IMR-90 (cell line): ENCODE data around the gene SPIN1. TPM values are rescaled to one million over a fixed set of nuclear protein-coding genes. Genes with fewer than 3 reads are reported as not detected.

ENCODE experiments used
- ATAC-seq: fragments of 200-7000 bp; cut with Tn5 transposase; 2 replicates; pipeline ENCODE4 v1.9.1; 2020; ENCODE audit warnings: low read depth, mild to moderate bottlenecking, moderate library complexity
- BruUV-seq: library from RNA; stranded (reverse); fragments of 400-500 nt; replicated peaks from 2 replicates; lab custom pipeline; 2021; lab: Mats Ljungman, UMichigan
- CTCF ChIA-PET: fragments of 300-600 bp; formaldehyde crosslinking; extraction: SDS; loops from one replicate; lab custom pipeline; 2021; ENCODE audit warnings: antibody characterized with exemption; lab: Yijun Ruan, JAX
- POLR2A ChIA-PET: fragments of 300-600 bp; sonication (Branson Sonifier 250); formaldehyde crosslinking; loops from one replicate; lab custom pipeline; 2022; ENCODE audit warnings: antibody characterized with exemption; ENCODE audit not compliant: unreplicated experiment; lab: Charles Lee
- DNase-seq: peaks from one replicate; pipeline ENCODE4 v3.0.0; 2013
- H2AFZ ChIP-seq: replicated peaks from 2 replicates; pipeline ENCODE3; 2013; ENCODE audit warnings: low read length, mild to moderate bottlenecking; ENCODE audit not compliant: poor library complexity
- H2AK5ac ChIP-seq: 2 replicates; pipeline ENCODE4 v1.6.1; 2013; ENCODE audit warnings: low read depth, low read length, inconsistent platforms
- H2AK9ac ChIP-seq: replicated peaks from 2 replicates; pipeline ENCODE3; 2013; ENCODE audit warnings: mild to moderate bottlenecking, low read depth, low read length, moderate library complexity; ENCODE audit not compliant: poor library complexity
- H2BK120ac ChIP-seq: 2 replicates; pipeline ENCODE4 v1.6.1; 2013; ENCODE audit warnings: low read depth, low read length, inconsistent platforms
- H2BK15ac ChIP-seq: 3 replicates; pipeline ENCODE4 v1.6.1; 2013; ENCODE audit warnings: low read depth, low read length, inconsistent platforms
- H2BK20ac ChIP-seq: 2 replicates; pipeline ENCODE4 v1.6.1; 2013; ENCODE audit warnings: low read depth, mild to moderate bottlenecking, inconsistent platforms, low read length, moderate library complexity
- H2BK5ac ChIP-seq: 2 replicates; pipeline ENCODE4 v1.6.1; 2013; ENCODE audit warnings: mild to moderate bottlenecking, low read depth, low read length, inconsistent platforms; ENCODE audit not compliant: poor library complexity, severe bottlenecking
- H3K14ac ChIP-seq: replicated peaks from 2 replicates; pipeline ENCODE4 v1.6.1; 2013; ENCODE audit warnings: low read depth, low read length, inconsistent platforms
- H3K18ac ChIP-seq: 2 replicates; pipeline ENCODE4 v1.6.1; 2013; ENCODE audit warnings: low read depth, low read length, control low read depth
- H3K23ac ChIP-seq: 2 replicates; pipeline ENCODE4 v1.6.1; 2013; ENCODE audit warnings: low read depth, low read length, inconsistent platforms
- H3K27ac ChIP-seq: 2 replicates; pipeline ENCODE4 v1.5.1; 2013; ENCODE audit warnings: mild to moderate bottlenecking, control low read depth, low read length; ENCODE audit not compliant: insufficient read depth
- H3K27me3 ChIP-seq: 2 replicates; pipeline ENCODE4 v1.6.1; 2013; ENCODE audit warnings: low read length; ENCODE audit not compliant: control insufficient read depth, insufficient read depth
- H3K36me3 ChIP-seq: 2 replicates; pipeline ENCODE4 v1.6.1; 2013; ENCODE audit warnings: low read length, mixed read lengths; ENCODE audit not compliant: control insufficient read depth, insufficient read depth
- H3K4ac ChIP-seq: 2 replicates; pipeline ENCODE4 v1.6.1; 2013; ENCODE audit warnings: low read depth, low read length, inconsistent platforms
- H3K4me1 ChIP-seq: 2 replicates; pipeline ENCODE4 v1.6.1; 2013; ENCODE audit warnings: low read length, mixed read lengths; ENCODE audit not compliant: control insufficient read depth, insufficient read depth
- H3K4me2 ChIP-seq: 2 replicates; pipeline ENCODE4 v1.6.1; 2013; ENCODE audit warnings: low read depth, mild to moderate bottlenecking, control low read depth, low read length, moderate library complexity
- H3K4me3 ChIP-seq: 2 replicates; pipeline ENCODE4 v1.5.1; 2013; ENCODE audit warnings: low read depth, mild to moderate bottlenecking, control low read depth, low read length, moderate library complexity; ENCODE audit not compliant: insufficient read depth
- H3K56ac ChIP-seq: 2 replicates; pipeline ENCODE4 v1.6.1; 2013; ENCODE audit warnings: low read length, inconsistent platforms; ENCODE audit not compliant: insufficient read depth; ENCODE audit errors: extremely low read depth
- H3K79me1 ChIP-seq, 2 experiments: 2 replicates each; pipeline ENCODE4 v1.6.1; 2013; ENCODE audit warnings: low read length in 2 of 2, inconsistent platforms in 1 of 2, low read depth in 1 of 2
- H3K9ac ChIP-seq: 2 replicates; pipeline ENCODE4 v1.6.1; 2013; ENCODE audit warnings: low read depth, low read length, control low read depth
- H3K9me1 ChIP-seq: 2 replicates; pipeline ENCODE4 v1.6.1; 2013; ENCODE audit warnings: low read length, inconsistent platforms; ENCODE audit not compliant: insufficient read depth
- H3K9me3 ChIP-seq: 2 replicates; pipeline ENCODE4 v1.6.1; 2013; ENCODE audit warnings: low read length; ENCODE audit not compliant: control insufficient read depth, insufficient read depth
- H4K20me1 ChIP-seq: 2 replicates; pipeline ENCODE4 v1.6.1; 2013; ENCODE audit warnings: low read length, inconsistent platforms; ENCODE audit not compliant: insufficient read depth
- H4K5ac ChIP-seq: 2 replicates; pipeline ENCODE4 v1.6.1; 2013; ENCODE audit warnings: mild to moderate bottlenecking, low read depth, low read length, control low read depth
- H4K8ac ChIP-seq, 2 experiments: 2 replicates each; pipeline ENCODE4 v1.6.1; 2013; ENCODE audit warnings: low read depth in 2 of 2, low read length in 2 of 2, control low read depth in 1 of 2, inconsistent platforms in 1 of 2
- H4K91ac ChIP-seq: 2 replicates; pipeline ENCODE4 v1.6.1; 2013; ENCODE audit warnings: low read depth, low read length, inconsistent platforms; ENCODE audit not compliant: insufficient read depth
- BHLHE40 ChIP-seq: fragments of 150-350 bp; IDR thresholded peaks from 2 replicates; pipeline ENCODE4 v1.6.1; 2016; ENCODE audit warnings: mild to moderate bottlenecking, low read depth, low read length
- CEBPB ChIP-seq: IDR thresholded peaks from 2 replicates; pipeline ENCODE4 v1.6.1; 2012; ENCODE audit warnings: low read depth, low read length, improper control_type of control experiment
- CHD1 ChIP-seq: IDR thresholded peaks from 2 replicates; pipeline ENCODE4 v1.6.1; 2012; ENCODE audit warnings: low read depth, low read length, improper control_type of control experiment
- CTCF ChIP-seq: conservative IDR thresholded peaks from 2 replicates; pipeline ENCODE4 v1.5.1; 2012; ENCODE audit warnings: mild to moderate bottlenecking, low read depth, low read length, improper control_type of control experiment
- ELK1 ChIP-seq: fragments of 150-350 bp; IDR thresholded peaks from 2 replicates; pipeline ENCODE4 v1.6.1; 2016; ENCODE audit warnings: low read depth, mild to moderate bottlenecking, low read length, moderate library complexity, borderline replicate concordance
- FOS ChIP-seq: fragments of 150-350 bp; IDR thresholded peaks from 2 replicates; pipeline ENCODE4 v1.6.1; 2016; ENCODE audit warnings: low read depth, low read length
- MAFK ChIP-seq: IDR thresholded peaks from 2 replicates; pipeline ENCODE4 v1.6.1; 2012; ENCODE audit warnings: low read depth, low read length, improper control_type of control experiment
- MAZ ChIP-seq: IDR thresholded peaks from 2 replicates; pipeline ENCODE4 v1.6.1; 2012; ENCODE audit warnings: low read depth, mild to moderate bottlenecking, low read length, improper control_type of control experiment, moderate library complexity, borderline replicate concordance
- MXI1 ChIP-seq: IDR thresholded peaks from 2 replicates; pipeline ENCODE4 v1.6.1; 2012; ENCODE audit warnings: low read depth, mild to moderate bottlenecking, low read length, moderate library complexity, borderline replicate concordance
- NFE2L2 ChIP-seq: fragments of 150-350 bp; IDR thresholded peaks from 2 replicates; pipeline ENCODE4 v1.6.1; 2016; ENCODE audit warnings: low read depth, mild to moderate bottlenecking, low read length
- POLR2A ChIP-seq: IDR thresholded peaks from 2 replicates; pipeline ENCODE4 v1.6.1; 2012; ENCODE audit warnings: mild to moderate bottlenecking, low read depth, low read length
- RAD21 ChIP-seq: IDR thresholded peaks from 2 replicates; pipeline ENCODE4 v1.6.1; 2012; ENCODE audit warnings: low read length, improper control_type of control experiment
- RCOR1 ChIP-seq: IDR thresholded peaks from 2 replicates; pipeline ENCODE4 v1.6.1; 2012; ENCODE audit warnings: mild to moderate bottlenecking, low read length, improper control_type of control experiment; ENCODE audit not compliant: insufficient replicate concordance
- RFX5 ChIP-seq: IDR thresholded peaks from 2 replicates; pipeline ENCODE4 v1.8.0; 2012; ENCODE audit warnings: low read depth, mild to moderate bottlenecking, low read length, moderate library complexity
- SMC3 ChIP-seq: fragments of 150-350 bp; IDR thresholded peaks from 2 replicates; pipeline ENCODE4 v1.6.1; 2016; ENCODE audit warnings: low read depth, mild to moderate bottlenecking, antibody characterized with exemption, low read length, moderate library complexity
- USF2 ChIP-seq: fragments of 150-350 bp; IDR thresholded peaks from 2 replicates; pipeline ENCODE4 v1.6.1; 2017; ENCODE audit warnings: mild to moderate bottlenecking, antibody characterized with exemption, low read length, low read depth
- WGBS, 2 experiments: methylation state at CpG; one replicate each; pipeline versions ENCODE4 v1.1.5 to v1.1.7; 2013; ENCODE audit warnings: missing lambda C conversion rate in 2 of 2; ENCODE audit not compliant: insufficient read length in 1 of 2; ENCODE audit errors: extremely low coverage in 2 of 2; 5-methylcytosine and 5-hydroxymethylcytosine counted together
- dilution Hi-C: fragments of 300-500 bp; cut with HindIII; formaldehyde crosslinking; loops from one replicate; pipeline ENCODE4 v1.14.3; 2018; ENCODE audit warnings: low sequenced_read_pairs; ENCODE audit not compliant: unreplicated experiment
- in situ Hi-C: fragments of 300-500 bp; cut with MboI; formaldehyde crosslinking; loops from 3 replicates; pipeline ENCODE4 v1.14.3; 2019; ENCODE audit warnings: low sequenced_read_pairs, inconsistent platforms, mixed read lengths
- intact Hi-C: fragments of 100-400 bp; cut with micrococcal nuclease; formaldehyde crosslinking; loops from 2 replicates; pipeline ENCODE4 v1.10.0; 2022
- polyA plus RNA-seq, 3 experiments: library from polyadenylated mRNA; depleted of rRNA; stranded (reverse); fragments of >200 nt; gene quantifications; 2 replicates each; pipeline ENCODE4 v1.2.3, GENCODE V29; 2012; ENCODE audit warnings: low replicate concordance in 1 of 3
- total RNA-seq: library from RNA; depleted of rRNA; stranded (reverse); fragments of >200 nt; gene quantifications from 2 replicates; pipeline ENCODE4 v1.2.3, GENCODE V29; 2012

The SPIN1 gene
- total and polyA plus RNA-seq, 2 of the 4 experiments (the other 2 are of a cell fraction) = 63.3 to 141 TPM

- TF ChIP-seq MAFK (no peak), SMC3 (no peak), FOS (no peak), BHLHE40 (no peak), NFE2L2 (no peak), RCOR1 (no peak), MAZ (no peak), RAD21 (no peak), USF2 (no peak), RFX5 (no peak), CTCF (no peak), CEBPB (no peak), ELK1 (no peak), CHD1 (no peak), MXI1 (no peak), POLR2A (no peak)
- Histone ChIP-seq H2BK5ac (no peak overlapping the region), H3K14ac (no peak overlapping the region), H2BK15ac (no peak overlapping the region; the same call in 2 of the 3 replicates), H3K27ac (no peak overlapping the region), H3K27me3 (no peaks in the 10 kb centered on the region), H3K9me3 (peaks cover 11% of the 10 kb centered on the region), H4K5ac (no peak overlapping the region), H3K36me3 (peaks cover 13% of the 10 kb centered on the region), H3K79me1 (peaks cover 18 to 62% of the 10 kb centered on the region in 2 experiments), H4K20me1 (peaks cover 16% of the 10 kb centered on the region), H2BK120ac (no peak overlapping the region), H3K4me2 (no peak overlapping the region), H3K56ac (no peak overlapping the region), H4K8ac (no peak overlapping the region), H4K91ac (no peak overlapping the region), H3K4me1 (no peaks in the 10 kb centered on the region), H2AK9ac (no peak overlapping the region), H3K18ac (no peak overlapping the region), H3K4me3 (no peak overlapping the region), H2AFZ (no peak overlapping the region), H3K9me1 (no peaks in the 10 kb centered on the region), H3K4ac (no peak overlapping the region), H3K9ac (no peak overlapping the region), H3K23ac (no peak overlapping the region), H2AK5ac (no peak overlapping the region), H2BK20ac (no peak overlapping the region)
- no peak for ATAC-seq
- BruUV-seq = no TSS peak
- 100% methylated on average over 6 of the region's 7 CpGs; no CpG with 5 or more reads in 1 of the 2 experiments for WGBS, 2 experiments
- CTCF ChIA-PET = no interaction called here
- in situ Hi-C loops = no loop called here
- intact Hi-C loops = no loop called here
- DNase-seq = no peak
- dilution Hi-C loops = no loop called here
- POLR2A ChIA-PET = no interaction called here
Measured at GRCh38 chr9:88420227-88420626, 32.0 kb downstream of the SPIN1 start.
